Endothelial cell of hepatic sinusoid (primary cell): ENCODE results near the gene ERCC1.

Source experiments
- in situ Hi-C: cut with HindIII; loops from 2 replicates; pipeline ENCODE4 v1.10.0; 2017; ENCODE audit warnings: low sequenced_read_pairs

The ERCC1 gene

DNA sequence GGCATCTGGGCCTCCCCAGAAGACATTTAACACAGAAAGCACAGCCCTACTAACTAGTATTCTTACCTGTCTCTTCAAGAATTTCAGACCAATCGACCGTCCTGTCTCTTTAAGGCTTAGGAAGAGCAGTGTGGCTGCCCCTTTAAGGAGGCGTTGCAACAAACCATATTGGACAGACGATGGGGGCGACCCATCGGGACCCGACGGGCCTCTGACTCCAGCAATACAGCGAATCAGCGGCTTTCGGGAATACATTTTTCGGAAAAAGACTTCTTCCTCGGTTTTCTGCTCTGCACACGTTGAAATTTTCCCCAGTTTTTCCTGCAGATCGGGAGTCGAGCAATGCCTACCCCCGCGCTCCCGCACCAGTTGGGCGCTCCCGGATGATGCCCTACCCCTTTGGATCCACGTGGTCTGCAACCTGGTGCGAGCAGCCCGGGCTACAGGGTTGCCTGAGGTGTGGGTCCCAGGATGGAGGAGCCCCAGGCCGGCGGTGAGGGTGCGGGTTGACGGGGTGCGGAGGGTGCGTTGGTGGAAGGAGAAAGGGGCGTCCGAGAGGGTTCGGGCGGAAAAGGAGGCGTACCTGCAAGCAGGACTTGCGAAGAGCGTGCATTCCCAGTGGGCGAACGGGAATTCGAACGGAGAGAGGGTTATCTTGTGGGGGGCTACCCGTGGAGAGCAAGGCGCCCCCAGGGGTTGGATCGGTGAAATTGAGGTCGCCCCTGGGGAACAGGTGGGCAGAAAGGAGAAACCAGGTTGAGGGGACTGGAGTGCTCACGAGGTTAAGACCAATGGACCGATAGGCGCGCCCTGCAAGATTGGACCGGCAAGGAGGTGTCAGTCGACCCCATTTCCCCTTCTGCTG, 17.3 kb downstream of the ERCC1 start, which contains the start of gene POLR1G:
TSS of gene POLR1G (plus strand) at position 419 of the 865 bp plus-strand sequence. CDS start at position 472, 53 bp downstream.
- in situ Hi-C loops = no loop called here

DNA sequence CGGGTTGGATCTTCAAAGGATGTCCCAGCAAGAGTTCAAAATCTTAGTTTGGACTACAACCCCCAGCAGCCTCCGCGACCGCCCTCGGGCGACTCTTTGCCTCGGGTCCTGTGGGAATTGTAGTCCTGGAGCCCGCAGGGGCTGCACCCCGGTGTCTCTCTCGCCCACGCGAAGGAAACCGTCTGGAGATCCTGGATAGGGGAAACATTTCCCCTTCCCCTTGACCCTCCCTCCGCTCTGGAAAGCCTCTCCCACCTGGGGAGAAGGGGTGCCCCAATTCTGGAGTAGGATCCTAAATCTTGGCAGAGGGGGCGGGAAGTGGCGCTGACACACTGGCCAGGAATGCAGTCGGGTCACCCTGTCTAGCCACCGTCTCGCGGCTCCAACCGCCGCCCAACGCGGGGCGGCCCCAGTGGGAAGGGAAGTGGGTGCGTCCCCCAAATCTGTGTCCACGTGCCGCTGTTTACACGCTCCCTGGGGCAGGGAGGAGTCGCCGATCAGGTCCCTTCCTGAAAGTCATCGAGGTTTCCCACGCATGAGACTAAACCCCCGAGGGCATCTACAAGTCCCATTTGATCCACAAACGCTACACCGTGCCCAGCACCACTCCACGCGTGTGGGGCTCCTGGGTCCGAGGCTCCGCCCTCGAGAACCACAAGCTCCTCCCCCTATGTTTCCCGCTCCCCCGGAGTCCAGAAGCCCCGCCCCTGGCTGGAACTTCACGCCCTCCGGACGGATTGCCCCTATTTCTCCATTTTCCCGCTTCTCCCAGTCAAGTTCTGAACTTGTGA, 18.1 kb downstream of the ERCC1 start:
- in situ Hi-C loops = no loop called here

DNA sequence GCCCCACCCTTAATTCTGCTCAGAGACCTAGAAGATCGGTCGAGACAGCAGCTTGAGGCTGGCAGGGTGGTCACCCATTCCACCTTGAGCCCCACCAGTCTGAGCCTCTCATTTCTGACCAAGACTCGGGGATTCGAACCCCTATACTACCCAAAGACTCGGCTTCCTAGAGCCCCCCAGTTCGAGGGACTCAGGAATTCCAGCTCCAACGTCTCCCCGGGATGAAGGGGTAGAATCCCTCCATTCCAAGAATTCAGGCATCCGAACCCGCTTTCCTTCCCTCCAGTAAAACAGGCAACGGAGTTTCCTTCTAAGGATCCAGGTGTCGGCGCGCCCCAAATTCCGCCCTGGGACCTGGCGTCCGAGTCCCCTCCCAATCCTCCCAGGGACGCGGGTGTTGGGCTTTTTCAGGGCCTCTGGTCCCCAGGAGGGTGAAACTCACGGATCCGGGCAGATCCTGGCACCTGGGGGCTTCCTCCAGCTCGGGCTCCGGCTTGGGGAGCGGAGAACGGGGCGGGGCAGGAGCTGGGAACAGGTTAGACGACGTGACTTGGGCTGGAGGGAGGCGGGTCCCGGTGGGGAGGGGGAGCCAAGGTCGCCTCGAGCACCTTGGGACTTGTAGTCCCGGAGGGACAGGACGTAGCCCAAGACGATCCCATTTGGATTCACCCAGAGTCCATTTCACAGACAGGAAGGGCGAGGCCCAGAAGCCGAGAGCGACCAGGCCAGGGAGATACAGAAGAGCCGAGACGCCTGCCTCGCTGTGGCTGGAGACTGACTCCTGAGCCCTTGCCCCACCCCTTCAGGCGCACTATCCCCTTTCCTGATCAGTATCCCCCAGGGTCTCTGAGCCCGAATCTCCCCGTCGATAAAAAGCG, 18.9 kb downstream of the ERCC1 start, which contains the start of gene PPP1R13L:
TSS of gene PPP1R13L (minus strand) at position 513 of the 878 bp plus-strand sequence. CDS start 6,751 bp downstream, outside the sequence.
- in situ Hi-C loops = no loop called here

DNA sequence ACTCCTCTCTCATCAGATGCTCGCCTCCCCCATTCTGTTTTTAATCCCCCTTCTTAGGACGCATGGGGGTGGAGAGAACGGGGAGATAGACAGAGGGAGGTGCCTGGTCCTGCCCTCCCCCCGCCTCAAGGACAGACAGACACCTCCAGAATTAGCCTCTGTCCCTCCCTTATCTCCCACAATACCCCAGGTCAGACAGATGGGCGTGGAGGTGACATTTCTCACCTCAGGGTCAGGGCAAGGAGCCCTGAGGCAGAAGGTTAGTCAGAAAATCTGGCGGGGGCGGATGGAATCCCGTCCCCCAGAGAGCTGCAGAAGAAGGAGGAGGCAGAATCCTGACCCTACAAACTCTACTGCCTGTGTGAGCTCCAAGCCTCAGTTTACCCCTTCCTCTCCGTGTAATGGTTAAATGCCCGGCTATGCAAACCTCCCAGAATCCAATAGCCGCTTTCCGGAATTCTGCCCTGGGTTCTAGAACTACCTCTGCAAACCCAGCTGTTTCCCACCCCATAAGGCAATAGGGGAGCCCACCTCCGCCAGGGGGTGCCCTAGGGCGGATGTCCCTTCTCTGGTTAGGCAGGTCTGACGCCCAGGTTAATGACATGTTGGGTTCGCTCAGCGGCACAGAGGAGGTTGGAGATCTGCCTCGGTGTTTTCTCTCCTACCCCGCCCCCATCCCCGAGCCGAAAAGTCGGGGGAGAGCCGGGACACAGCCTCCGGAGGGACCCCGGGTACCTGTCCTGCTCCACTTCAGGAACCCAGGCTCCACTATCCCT, 19.7 kb downstream of the ERCC1 start:
- in situ Hi-C loops = no loop called here

DNA sequence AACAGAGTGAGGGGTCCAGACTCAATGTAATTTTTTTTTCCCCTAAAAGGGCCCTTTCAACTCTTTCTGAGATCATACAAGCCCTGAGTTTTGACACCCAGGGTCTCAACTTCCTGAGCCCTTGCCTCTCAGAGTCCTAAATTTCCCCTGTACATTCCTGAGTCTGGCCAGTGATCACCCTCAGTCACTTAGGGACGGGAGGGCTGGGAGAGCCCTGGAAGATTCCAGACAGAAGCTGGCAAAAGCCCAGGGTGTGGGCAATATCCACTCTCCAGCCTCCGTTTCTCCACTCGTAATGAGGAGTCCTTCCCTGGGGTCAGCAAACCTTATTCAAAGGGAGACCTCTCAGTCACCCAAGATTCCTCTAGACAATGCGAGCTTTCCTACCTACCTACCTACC, 20.4 kb downstream of the ERCC1 start:
- in situ Hi-C loops = no loop called here

DNA sequence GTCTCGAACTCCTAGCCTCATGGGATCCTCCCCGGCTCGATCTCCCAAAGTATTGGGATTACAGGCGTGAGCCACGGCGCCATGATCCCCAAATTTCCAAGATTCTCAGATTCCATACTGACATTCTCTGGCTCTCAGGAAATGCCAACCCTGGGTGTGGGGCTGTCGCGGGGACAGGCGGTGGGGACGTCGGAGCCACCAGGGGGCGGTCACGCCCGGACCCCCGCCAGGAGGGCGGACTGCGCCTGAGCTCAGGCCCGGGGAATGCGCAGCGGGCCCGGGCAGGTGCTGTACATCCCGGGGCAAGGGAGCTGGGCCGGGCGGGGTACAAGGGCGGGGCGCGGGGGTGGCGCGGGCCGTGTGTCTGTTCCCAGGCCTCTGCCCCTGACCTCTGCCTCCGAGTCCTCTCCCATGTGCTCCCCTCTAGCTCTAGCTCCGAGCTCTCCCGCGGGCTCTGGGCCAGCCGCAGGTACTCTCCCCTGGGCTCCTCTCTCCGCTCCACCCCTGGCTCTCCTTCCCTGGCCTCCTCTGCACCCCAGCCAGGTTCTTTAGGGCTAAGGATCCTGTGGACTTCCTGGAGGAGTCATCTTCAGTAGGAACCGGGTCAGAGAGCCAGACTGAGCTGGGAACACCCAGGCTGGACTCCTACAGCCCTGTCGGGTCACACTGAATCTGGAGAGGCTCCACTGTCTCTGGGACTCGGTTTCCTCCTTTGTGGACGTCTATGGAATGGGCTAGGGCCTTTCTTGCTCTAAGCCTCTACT, 21.2 kb downstream of the ERCC1 start:
- in situ Hi-C loops = no loop called here

DNA sequence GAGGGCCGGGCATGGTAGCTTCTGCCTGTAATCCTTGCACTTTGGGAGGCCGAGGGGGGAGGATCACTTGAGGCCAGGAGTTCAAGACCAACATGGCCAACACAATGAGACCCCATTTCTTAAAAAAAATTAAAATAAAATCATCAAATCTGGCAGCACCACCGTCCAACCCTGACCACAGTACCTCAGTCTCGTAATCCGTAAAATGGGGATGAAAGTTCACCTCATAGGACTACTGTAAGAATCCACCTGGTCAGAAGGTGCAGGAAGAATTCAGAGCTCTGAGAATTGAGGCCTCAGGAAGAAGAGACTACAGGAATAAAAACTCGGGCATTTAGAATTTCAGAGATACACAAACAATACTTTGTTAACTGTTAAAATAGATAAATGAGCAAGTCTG, 21.9 kb downstream of the ERCC1 start:
- in situ Hi-C loops = no loop called here

DNA sequence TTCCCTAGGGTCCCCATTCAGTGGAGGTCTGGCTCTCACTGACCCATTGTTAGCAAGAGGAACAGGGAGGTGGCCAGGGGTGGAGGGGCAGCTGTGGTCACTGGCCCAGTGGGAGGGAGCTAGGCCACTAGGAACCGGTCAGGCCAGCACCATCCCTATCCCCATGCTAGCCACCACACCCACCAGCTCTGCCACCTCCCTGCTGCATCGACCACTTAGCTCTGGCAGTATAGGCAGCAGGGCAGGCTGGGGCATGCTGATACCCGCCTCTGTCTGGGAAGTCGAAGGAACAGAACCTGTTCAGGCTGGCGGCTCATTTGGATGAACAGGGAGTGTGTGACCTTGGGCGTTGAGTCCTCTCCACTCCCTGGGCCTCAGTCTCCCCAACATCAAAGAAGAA, 23.5 kb downstream of the ERCC1 start:
- in situ Hi-C loops = no loop called here

DNA sequence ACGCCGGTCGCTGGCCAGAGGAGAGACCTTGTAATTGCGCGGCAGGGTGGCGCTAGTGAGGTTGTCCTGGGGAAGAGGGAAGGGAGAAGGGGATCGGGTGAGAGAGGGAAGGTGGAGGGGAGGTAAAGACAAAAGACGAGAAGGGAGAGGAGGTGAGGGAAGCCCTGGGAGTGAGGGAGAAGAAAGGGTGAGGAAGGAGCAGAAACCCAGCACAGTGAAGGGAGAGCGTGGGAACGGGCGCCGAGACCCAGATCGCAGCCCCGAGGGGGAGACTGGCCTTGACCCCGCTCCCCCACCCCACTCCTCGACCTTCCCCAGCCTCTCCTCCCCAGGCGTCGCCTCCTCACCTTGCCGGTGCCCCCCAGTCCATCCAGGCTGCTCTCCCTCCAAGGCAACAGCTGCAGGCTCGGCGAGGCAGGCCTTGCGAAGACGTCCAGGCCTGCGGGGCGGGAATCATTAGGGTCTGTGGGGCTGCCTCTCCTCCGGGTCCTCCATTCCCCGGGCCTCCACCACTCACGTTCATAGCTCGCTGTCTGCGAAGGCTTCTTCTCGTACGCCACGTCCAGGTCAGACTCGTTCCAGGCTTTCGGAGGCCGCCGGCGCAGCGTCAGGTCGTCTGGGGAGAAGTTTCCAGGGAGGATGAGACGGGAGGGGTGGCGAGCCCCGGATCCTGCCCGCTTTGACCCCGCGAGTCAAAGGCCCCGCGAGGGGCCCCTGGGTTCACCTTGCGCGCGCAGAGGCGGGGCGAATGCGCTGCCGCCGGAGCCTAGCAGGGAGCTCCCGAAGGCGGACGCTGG, 27.7 kb downstream of the ERCC1 start:
- in situ Hi-C loops = no loop called here

DNA sequence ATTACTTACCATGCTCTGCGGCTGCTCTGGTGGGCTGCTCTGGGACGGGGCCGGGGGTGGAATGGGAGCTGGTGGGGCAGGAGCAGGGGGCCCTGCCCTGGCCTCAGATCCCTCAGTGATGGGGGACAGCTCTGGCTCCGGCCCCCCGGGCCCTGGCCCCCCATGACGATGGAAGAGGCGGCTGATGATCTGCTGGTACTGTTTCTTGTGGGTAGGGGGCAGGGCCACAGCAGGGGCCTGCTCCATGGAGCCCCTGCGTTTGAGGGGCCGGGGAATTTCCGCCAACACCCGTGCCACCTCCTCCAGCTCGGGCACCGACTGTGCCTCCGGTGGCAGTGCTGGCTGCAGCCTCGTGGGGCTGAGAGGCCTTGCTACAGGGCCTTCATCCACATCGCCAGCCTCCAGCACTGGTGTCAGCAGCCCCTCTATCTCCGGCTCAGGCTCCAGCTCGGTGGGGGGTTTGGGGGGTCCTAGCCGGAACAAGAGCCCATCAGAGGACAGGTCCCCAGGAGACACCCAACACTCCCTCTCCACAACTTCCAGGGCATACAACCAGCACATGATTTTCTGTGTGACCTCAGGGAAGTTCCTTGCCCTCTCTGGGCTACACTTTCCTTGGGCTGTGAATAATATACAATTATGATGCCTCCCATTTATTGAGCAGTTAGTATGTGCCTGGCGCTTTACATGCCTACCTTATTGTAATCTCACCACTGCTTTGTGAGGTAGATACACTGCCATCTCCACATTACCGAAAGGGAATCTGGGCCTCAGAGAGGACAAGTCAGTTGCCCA, 31.6 kb downstream of the ERCC1 start:
- in situ Hi-C loops = no loop called here

DNA sequence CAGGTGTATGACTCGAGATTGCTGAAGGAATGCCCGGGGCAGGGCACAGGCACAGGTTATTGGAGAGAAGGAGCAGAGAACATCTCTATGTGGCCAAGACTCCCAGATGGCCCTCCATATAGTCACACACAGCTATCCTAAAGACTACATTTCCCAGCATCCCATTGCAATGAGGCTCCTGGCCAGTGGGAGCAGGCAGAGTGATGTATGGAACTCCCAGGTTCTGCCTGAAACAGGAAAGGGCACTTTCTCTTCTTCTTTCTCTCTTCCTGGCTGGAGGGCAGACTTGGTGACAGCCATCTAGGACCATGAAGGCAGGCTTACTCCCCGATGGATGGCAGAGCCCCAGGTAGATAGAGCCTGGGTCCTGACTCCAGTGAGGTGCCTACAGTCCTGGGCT, 32.4 kb downstream of the ERCC1 start:
- in situ Hi-C loops = no loop called here

DNA sequence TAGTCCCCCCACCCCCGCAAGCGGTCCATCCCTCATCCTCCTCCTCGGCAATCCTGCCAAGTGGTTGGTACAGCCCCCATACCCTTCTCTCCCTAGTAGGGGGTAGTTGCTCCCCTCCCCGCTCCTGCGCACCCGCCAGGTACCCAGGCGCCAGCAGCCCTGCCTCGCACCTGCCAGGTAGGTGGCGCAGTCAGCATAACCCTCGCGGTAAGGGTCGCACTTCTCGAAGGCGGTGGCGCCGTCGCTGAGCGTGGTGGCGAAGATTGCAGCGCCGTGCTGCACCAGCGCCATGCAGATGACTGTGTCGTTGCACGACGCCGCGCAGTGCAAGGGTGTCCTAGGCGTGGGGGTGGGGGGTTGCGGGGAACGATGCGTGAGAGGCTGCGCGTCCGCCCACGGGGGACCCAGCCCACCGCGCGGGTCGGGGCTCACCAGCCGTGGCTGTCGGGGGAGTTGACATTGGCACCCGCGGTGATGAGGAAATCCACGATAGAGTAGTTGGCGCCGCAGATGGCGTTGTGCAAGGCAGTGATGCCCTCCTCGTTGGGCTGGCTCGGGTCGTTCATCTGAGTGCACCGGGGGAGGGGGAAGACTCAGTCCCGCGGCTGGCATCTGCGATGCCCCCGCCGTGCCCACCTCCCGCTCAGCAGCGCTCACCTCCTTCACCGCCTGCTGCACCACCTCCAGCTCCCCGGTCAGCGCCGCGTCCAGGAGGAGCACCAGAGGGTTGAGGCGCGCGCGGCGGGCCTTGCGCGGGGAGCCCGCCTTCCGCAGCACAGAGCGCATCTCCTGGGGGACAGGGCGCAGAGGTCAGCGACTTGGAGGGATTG, 38.1 kb downstream of the ERCC1 start:
- in situ Hi-C loops = no loop called here

DNA sequence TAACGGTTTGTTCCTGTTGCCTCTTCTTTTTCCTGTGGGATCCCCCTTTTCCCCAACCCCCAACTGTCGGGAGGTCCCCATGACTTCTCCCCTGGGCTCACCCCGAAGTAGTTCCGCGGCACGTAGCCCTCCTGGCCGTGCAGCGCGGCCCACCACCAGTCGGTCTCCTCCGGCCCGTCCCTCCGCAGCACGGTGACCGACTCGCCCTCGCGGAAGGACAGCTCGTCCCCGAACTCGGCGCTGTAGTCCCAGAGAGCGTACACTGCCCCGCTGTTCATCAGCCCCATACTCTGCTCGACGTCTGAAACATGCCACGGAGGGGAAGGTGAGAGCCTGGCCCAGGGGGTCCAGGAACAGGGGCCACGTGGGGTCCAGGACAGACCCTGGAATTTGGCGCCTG, 41.3 kb downstream of the ERCC1 start:
- in situ Hi-C loops = no loop called here

DNA sequence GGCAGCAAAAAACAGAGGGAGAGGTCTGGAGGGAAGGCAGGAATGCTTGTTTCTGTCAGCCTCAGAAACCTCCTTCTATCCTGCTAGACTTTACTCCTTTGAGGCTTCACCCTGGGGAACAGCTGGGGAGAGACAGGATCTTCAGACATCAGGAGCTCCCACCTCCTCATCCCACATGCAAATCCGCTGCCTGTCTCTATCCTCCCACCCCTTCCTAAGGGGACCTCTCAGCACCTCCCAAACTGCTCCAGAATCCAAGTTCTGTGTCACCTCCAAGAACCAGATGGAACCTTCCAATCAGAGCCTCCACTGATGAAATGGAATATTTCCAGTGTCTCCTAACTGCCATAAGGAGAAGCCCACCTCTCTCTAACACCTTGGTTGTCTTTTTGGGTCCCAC, 43.6 kb downstream of the ERCC1 start:
- in situ Hi-C loops = no loop called here

DNA sequence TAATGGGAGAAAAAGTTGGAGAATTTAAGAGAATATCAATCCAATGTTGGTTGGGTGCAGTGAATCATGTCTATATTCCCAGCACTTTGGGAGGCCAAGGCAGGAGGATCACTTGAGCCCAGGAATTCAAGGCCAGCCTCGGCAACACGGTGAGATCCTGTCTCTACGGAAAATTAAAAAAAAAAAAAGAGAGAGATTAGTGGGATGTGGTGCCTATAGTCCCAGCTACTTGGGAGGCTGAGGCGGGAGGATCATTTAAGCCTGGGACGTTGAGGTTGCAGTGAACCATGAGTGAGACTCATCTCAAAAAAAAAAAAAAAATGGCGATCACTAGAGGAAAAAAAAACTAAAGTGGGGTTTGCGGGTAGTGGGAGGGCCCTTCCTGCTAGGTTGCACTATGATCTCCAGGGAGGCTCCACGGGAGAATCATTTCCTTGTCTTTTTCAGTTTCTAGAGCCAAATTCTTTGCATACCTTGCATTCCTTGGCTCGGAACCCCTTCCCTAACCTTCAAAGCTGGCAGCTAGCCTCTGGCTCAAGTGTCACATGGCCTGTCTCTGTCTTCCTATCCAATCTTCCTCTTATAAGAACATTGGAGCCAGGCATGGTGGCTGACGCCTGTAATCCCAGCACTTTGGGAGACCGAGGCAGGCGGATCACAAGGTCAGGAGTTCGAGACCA, 47.5 kb downstream of the ERCC1 start:
- in situ Hi-C loops = no loop called here

DNA sequence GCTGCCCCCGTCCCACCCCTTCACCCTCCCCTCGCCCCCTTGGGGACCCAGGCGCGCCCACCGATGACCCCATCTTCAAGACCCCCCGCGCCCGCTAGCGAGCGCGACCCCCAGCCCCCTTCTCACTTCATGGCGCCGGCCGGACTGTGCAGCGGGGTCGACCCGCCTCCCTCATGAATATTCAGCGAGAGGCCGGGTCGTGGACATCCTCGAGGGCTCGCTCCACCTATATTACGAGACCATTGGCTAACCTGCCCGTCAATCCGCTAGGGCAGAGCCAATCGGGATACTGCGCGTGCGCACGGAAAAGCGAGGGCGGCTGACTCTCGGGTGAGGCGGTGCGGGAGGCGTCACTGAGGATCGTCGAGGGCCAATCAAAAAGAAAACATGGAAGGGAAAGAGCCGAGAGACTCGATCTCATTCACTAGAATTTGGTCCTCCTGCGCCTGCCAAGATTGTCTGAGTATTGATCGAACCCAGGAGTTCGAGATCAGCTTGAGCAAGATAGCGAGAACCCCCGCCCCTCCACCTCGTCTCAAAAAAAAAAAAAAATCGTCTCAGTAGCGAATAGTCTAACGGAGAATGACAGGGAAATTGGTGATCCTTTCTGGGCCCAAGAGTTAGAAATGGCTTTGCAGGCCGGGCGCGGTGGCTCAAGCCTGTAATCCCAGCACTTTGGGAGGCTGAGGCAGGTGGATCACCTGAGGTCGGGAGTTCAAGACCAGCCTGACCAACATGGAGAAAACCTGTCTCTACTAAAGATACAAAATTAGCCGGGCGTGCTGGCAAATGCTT, 53.1 kb downstream of the ERCC1 start, which contains the start of gene ERCC2:
TSS of gene ERCC2 (minus strand) at position 164 of the 795 bp plus-strand sequence. CDS start at position 131, 33 bp downstream.
- in situ Hi-C loops = no loop called here
